Testis (tissue), 3 donors: ENCODE data around the gene ZSCAN30. TPM values are rescaled to one million over a fixed set of nuclear protein-coding genes. Genes with fewer than 3 reads are reported as not detected.
A peak's percentile ranks its signal among the peaks of the same experiment; 100 is the strongest.

Source experiments
- DNase-seq: peaks from one replicate; pipeline ENCODE4 v3.0.0-alpha.2; 2019
- H3K27ac ChIP-seq, 2 donors: fragments of 200-600 bp; sonication (generic); one replicate each; pipeline ENCODE4 v1.5.1; 2019
- H3K27me3 ChIP-seq: fragments of 200-600 bp; sonication (generic); one replicate; pipeline ENCODE4 v1.5.1; 2019
- H3K36me3 ChIP-seq: fragments of 200-600 bp; sonication (generic); one replicate; pipeline ENCODE4 v1.5.1; 2017; ENCODE audit warnings: low read depth; ENCODE audit errors: missing control alignments
- H3K4me1 ChIP-seq: fragments of 200-600 bp; sonication (generic); one replicate; pipeline ENCODE4 v1.5.1; 2019
- H3K4me3 ChIP-seq, 2 donors: fragments of 200-600 bp; sonication (generic); one replicate each; pipeline ENCODE4 v1.5.1; 2017 to 2019
- H3K9me3 ChIP-seq: fragments of 200-600 bp; sonication (generic); one replicate; pipeline ENCODE4 v1.5.1; 2017
- POLR2A ChIP-seq: fragments of 450-650 bp; IDR thresholded peaks from one replicate; pipeline ENCODE4 v1.6.1; 2017; ENCODE audit warnings: antibody characterized with exemption, mild to moderate bottlenecking, moderate library complexity
- WGBS, 2 donors: methylation state at CpG; one replicate each; pipeline ENCODE4 v1.1.5; 2018; 5-methylcytosine and 5-hydroxymethylcytosine counted together
- intact Hi-C: fragments of 100-400 bp; cut with DNase I; formaldehyde crosslinking; loops from one replicate; pipeline ENCODE4 v1.15.1; 2023; ENCODE audit warnings: low total_unique reads
- polyA plus RNA-seq: library from polyadenylated mRNA; stranded (reverse); fragments of 350-450 nt; fragmentation: Illumina TruSeq; extraction: RNeasy Lipid Tissue Mini Kit (QIAGEN cat#74804); gene quantifications from one replicate; pipeline ENCODE4 v1.2.3, GENCODE V29; 2014; ENCODE audit warnings: low read depth, low replicate concordance; ENCODE audit not compliant: insufficient read depth
- total RNA-seq, 2 donors: library from RNA; depleted of rRNA; stranded (reverse); fragments of >200 nt; gene quantifications; one replicate each; pipeline ENCODE4 v1.2.3, GENCODE V29; 2016
- TF ChIP-seq, protein P1 (sequence below), 3 experiments: fragments of 450-650 bp in 2 of 3; fragments of 200-600 bp in 1 of 3; sonication (generic) in 1 of 3; IDR thresholded peaks; one replicate each; pipeline ENCODE4 v1.5.1; 2016 to 2019; ENCODE audit warnings: antibody characterized with exemption in 3 of 3, mild to moderate bottlenecking in 2 of 3, moderate library complexity in 1 of 3

The ZSCAN30 gene
- total and polyA plus RNA-seq, 3 donors from 2014 or later = 15.9 to 31.5 (median 24.5) TPM

DNA sequence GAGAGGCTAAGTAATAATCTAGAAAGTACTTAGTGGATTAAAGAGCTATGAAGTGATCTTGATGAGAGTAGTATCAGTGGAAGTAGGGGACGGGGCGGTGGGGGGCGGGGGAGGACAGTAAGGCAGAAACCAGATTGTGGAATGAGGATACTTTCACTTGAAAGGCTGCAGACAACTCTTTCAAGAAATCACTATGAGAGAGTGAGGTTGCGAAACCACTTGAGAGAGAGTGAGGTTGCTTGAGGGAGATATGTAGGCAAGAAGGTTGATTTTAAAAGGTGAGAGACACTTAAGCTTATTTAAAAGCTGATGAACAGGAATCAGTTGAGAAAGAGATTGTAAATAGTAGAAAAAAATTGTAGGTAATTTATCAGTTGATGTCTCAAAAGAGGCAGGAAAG, 45.4 kb downstream of the ZSCAN30 start:
- WGBS, 2 donors = 91 to 97% methylated on average over 4 of the region's 4 CpGs
- no peaks in the 10 kb centered on the region for H3K27me3 ChIP-seq
- TF ChIP-seq POLR2A = no peak
- TF ChIP-seq, protein P1, sequence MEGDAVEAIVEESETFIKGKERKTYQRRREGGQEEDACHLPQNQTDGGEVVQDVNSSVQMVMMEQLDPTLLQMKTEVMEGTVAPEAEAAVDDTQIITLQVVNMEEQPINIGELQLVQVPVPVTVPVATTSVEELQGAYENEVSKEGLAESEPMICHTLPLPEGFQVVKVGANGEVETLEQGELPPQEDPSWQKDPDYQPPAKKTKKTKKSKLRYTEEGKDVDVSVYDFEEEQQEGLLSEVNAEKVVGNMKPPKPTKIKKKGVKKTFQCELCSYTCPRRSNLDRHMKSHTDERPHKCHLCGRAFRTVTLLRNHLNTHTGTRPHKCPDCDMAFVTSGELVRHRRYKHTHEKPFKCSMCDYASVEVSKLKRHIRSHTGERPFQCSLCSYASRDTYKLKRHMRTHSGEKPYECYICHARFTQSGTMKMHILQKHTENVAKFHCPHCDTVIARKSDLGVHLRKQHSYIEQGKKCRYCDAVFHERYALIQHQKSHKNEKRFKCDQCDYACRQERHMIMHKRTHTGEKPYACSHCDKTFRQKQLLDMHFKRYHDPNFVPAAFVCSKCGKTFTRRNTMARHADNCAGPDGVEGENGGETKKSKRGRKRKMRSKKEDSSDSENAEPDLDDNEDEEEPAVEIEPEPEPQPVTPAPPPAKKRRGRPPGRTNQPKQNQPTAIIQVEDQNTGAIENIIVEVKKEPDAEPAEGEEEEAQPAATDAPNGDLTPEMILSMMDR (IDR thresholded peaks at IDR 0.05) = no peak
- intact Hi-C loops = no loop called here
- H3K4me1 ChIP-seq = peaks cover 9% of the 10 kb centered on the region
- no peaks in the 10 kb centered on the region for H3K9me3 ChIP-seq
- H3K4me3 ChIP-seq = no peak overlapping the region
- DNase-seq = no peak
- H3K36me3 ChIP-seq = no peaks in the 10 kb centered on the region
- H3K27ac ChIP-seq = no peak overlapping the region

DNA sequence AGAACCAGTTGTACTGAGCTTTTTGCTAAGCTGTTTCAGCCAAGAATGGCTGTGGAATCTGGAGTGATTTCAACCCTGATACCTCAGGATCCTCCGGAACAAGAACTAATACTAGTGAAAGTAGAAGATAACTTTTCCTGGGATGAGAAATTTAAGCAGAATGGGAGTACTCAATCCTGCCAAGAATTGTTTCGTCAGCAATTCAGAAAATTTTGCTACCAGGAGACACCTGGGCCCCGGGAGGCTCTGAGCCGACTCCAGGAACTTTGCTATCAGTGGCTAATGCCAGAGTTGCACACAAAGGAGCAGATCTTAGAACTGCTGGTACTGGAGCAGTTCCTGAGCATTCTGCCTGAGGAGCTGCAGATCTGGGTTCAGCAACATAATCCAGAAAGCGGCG, 47.6 kb downstream of the ZSCAN30 start:
- no peak overlapping the region for H3K4me3 ChIP-seq
- intact Hi-C loops = no loop called here
- TF ChIP-seq POLR2A = no peak
- TF ChIP-seq, protein P1 (IDR thresholded peaks at IDR 0.05) = no peak
- H3K27ac ChIP-seq = no peak overlapping the region
- peaks cover 9% of the 10 kb centered on the region for H3K4me1 ChIP-seq
- H3K36me3 ChIP-seq = no peaks in the 10 kb centered on the region
- WGBS, 2 donors = 75 to 79% methylated on average over 6 of the region's 6 CpGs
- no peaks in the 10 kb centered on the region for H3K9me3 ChIP-seq
- no peak for DNase-seq
- H3K27me3 ChIP-seq = no peaks in the 10 kb centered on the region

DNA sequence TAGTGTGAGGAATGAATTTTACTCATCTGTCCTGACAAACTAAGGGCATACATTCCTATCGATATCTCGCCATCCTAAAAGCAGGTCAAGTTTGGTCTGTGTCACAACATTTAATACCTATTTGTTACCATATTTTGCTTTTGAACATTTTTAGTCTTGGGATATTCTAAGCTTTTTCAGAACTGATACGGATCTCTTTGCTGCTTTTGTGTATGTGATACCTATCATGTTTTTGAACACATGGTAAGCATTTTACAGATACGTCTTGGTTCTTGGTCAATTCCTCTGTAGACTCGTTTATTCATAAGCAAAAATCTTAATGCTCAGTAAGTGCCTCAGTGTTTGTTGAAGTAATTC, 48.6 kb downstream of the ZSCAN30 start:
- no peaks in the 10 kb centered on the region for H3K36me3 ChIP-seq
- H3K4me3 ChIP-seq = peak overlapping the region; percentile 76 to 89
- peaks cover 9% of the 10 kb centered on the region for H3K4me1 ChIP-seq
- no peak for DNase-seq
- no peaks in the 10 kb centered on the region for H3K9me3 ChIP-seq
- WGBS, 2 donors = 0 to 1% methylated on average over 5 of the region's 5 CpGs
- intact Hi-C loops = no loop called here
- TF ChIP-seq, protein P1 (IDR thresholded peaks at IDR 0.05) = no peak
- TF ChIP-seq POLR2A = no peak
- H3K27me3 ChIP-seq = no peaks in the 10 kb centered on the region
- peak overlapping the region; percentile 96 to 98 for H3K27ac ChIP-seq

DNA sequence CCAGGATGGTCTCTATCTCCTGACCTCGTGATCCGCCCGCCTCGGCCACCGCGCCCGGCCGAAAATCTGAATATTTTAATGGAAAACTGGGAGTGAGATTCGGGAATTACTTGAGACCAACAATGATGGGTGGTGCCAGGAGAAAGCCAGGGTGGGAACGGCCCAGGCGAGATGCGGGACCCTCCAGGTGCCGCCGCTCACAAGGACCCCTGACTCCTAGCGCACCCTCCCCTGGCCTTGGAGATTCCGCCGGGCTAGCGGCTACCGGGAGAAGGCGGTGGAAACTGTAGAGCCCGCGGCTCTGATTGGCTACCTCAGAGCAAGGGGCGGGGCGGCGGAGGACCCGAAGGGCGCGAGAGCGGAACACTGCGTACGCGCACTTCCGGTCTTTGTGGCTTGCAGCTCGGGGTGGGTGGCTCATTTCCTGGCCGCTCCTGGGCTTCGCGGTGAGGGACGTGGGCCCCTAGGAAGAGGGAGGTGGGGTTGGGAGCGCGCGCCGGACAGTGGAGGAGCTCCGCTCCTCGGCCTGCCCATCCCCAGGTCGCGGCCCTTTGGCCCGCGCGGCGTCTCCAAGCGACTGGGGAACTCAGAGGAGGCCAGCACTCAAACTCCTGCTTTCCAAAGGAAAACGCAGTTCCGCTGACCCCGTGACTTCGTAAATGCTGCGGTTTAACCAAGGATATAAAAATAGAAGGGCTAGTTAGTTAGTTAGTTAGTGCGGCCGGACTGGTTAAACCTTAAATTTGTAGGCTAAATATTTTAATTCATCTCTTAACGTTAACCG, 49.2 kb downstream of the ZSCAN30 start, which contains the start of gene ZNF397:
TSS of gene ZNF397 (plus strand) at position 371 of the 784 bp plus-strand sequence. CDS start 1,437 bp downstream, outside the sequence.
- WGBS, 2 donors = 0 to 1% methylated on average over 35 to 60 of the region's 60 CpGs
- H3K36me3 ChIP-seq = no peaks in the 10 kb centered on the region
- TF ChIP-seq, protein P1 (IDR thresholded peaks at IDR 0.05) = peak in 1 of 3 experiments; percentile 13
- peak; percentile 83 for TF ChIP-seq POLR2A
- H3K27ac ChIP-seq = peak within 1 kb of the TSS; percentile 96 to 98
- no peaks in the 10 kb centered on the region for H3K9me3 ChIP-seq
- intact Hi-C loops = no loop called here
- no peaks in the 10 kb centered on the region for H3K27me3 ChIP-seq
- peak within 1 kb of the TSS; percentile 76 to 89 for H3K4me3 ChIP-seq
- peak; percentile 99 for DNase-seq
- peaks cover 9% of the 10 kb centered on the region for H3K4me1 ChIP-seq

DNA sequence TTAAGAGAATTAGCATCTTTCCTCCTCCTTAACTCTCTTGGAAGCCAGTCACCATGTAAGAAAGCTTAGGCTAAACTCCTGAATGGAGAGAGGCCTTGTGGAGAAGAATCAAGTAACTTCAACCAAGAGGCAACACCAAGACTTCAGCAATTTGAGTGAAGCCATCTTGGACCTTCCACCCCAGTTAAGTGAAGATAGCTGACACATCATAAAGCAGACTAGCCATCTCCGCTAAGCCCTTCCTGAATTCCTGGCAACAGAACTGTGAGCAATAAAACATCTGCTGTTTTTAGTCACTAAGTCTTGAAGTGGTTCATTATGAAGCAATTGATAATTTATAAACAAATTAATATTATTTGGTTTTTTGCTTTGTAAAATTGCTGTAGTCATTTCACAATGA, 50.7 kb downstream of the ZSCAN30 start:
- H3K27me3 ChIP-seq = no peaks in the 10 kb centered on the region
- no peaks in the 10 kb centered on the region for H3K36me3 ChIP-seq
- TF ChIP-seq POLR2A = no peak
- TF ChIP-seq, protein P1 (IDR thresholded peaks at IDR 0.05) = no peak
- H3K27ac ChIP-seq = no peak overlapping the region
- 45 to 64% methylated on average over 1 of the region's 1 CpG for WGBS, 2 donors
- H3K4me1 ChIP-seq = peaks cover 9% of the 10 kb centered on the region
- no peak overlapping the region for H3K4me3 ChIP-seq
- DNase-seq = no peak
- intact Hi-C loops = no loop called here
- H3K9me3 ChIP-seq = no peaks in the 10 kb centered on the region
